Uterus (tissue), 4 donors: ENCODE measurements around the gene TMEM218. TPM values are rescaled to one million over a fixed set of nuclear protein-coding genes. Genes with fewer than 3 reads are reported as not detected.

Source experiments
- DNase-seq, 2 donors: peaks; one replicate each; pipeline ENCODE4 v3.0.0-alpha.2; 2019 to 2020
- H3K27ac ChIP-seq, 2 donors: fragments of 200-600 bp; sonication (generic); 1 replicate in 1 of 2; 2 replicates in 1 of 2; pipeline ENCODE4 v1.5.1; 2016 to 2018
- H3K27me3 ChIP-seq, 2 donors: fragments of 200-600 bp; sonication (generic); one replicate each; pipeline ENCODE4 v1.5.1; 2018 to 2019; ENCODE audit warnings: control low read depth in 1 of 2
- H3K36me3 ChIP-seq, 2 donors: fragments of 200-600 bp; sonication (generic); one replicate each; pipeline ENCODE4 v1.5.1; 2019; ENCODE audit warnings: control low read depth in 1 of 2
- H3K4me1 ChIP-seq, 2 donors: fragments of 200-600 bp; sonication (generic); one replicate each; pipeline ENCODE4 v1.5.1; 2018 to 2019; ENCODE audit warnings: control low read depth in 1 of 2
- H3K4me3 ChIP-seq, 2 donors: fragments of 200-600 bp; sonication (generic); 1 replicate in 1 of 2; 2 replicates in 1 of 2; pipeline ENCODE4 v1.5.1; 2018 to 2019; ENCODE audit warnings: mild to moderate bottlenecking in 1 of 2
- H3K9me3 ChIP-seq, 2 donors: fragments of 200-600 bp; sonication (generic); one replicate each; pipeline ENCODE4 v1.5.1; 2019; ENCODE audit warnings: control low read depth in 1 of 2
- CTCF ChIP-seq, 4 experiments: fragments of 200-600 bp in 2 of 4; fragments of 450-650 bp in 2 of 4; sonication (generic) in 2 of 4; IDR thresholded peaks; one replicate each; pipeline ENCODE4 v1.5.1; 2016 to 2019; ENCODE audit warnings: antibody characterized with exemption in 4 of 4, mild to moderate bottlenecking in 2 of 4, moderate library complexity in 1 of 4
- POLR2A ChIP-seq, 2 donors: fragments of 450-650 bp; IDR thresholded peaks; one replicate each; pipeline ENCODE4 v1.6.1; 2016; ENCODE audit warnings: antibody characterized with exemption in 2 of 2, mild to moderate bottlenecking in 1 of 2, moderate library complexity in 1 of 2
- intact Hi-C: fragments of 100-400 bp; cut with DNase I; formaldehyde crosslinking; loops from one replicate; pipeline ENCODE4 v1.15.1; 2023; ENCODE audit warnings: low total_unique reads
- total RNA-seq, 4 donors: library from RNA; depleted of rRNA in 3 of 4; stranded (reverse); fragments of >200 nt in 3 of 4; gene quantifications; one replicate each; pipeline versions ENCODE4 v1.1.0 to v1.2.4, GENCODE V29; 2014 to 2023
- donor health status: DM: yes; HTN: yes; CAD: no.

The TMEM218 gene
- total RNA-seq, 4 donors from 2014 or later, result 3.2 to 45.9 (median 12.0) TPM

GRCh38 chr11:125132071-125132470 lies 20.6 kb upstream of the TMEM218 start:
- Histone ChIP-seq H3K27me3 (no peaks in the 10 kb centered on the region), H3K4me1 (no peaks in the 10 kb centered on the region), H3K9me3 (no peaks in the 10 kb centered on the region), H3K27ac (no peak overlapping the region), H3K4me3 (no peak overlapping the region), H3K36me3 (no peaks in the 10 kb centered on the region)
- DNase-seq, result no peak
- TF ChIP-seq CTCF (IDR thresholded peaks at IDR 0.05), result no peak
- no peak for TF ChIP-seq POLR2A (IDR thresholded peaks at IDR 0.05)
- intact Hi-C loops, result no loop called here

- no peak overlapping the region for H3K27ac ChIP-seq
- DNase-seq, result no peak
- no peak overlapping the region for H3K4me3 ChIP-seq
- no peaks in the 10 kb centered on the region for H3K27me3 ChIP-seq
- H3K4me1 ChIP-seq, result no peaks in the 10 kb centered on the region
- TF ChIP-seq POLR2A (IDR thresholded peaks at IDR 0.05), result no peak
- no peak for TF ChIP-seq CTCF (IDR thresholded peaks at IDR 0.05)
- intact Hi-C loops, result no loop called here
- no peaks in the 10 kb centered on the region for H3K9me3 ChIP-seq
- H3K36me3 ChIP-seq, result no peaks in the 10 kb centered on the region
These were observed 18.0 kb upstream of the TMEM218 start for GRCh38 chr11:125129316-125129993.

- no peak for DNase-seq
- no peaks in the 10 kb centered on the region for H3K4me1 ChIP-seq
- no peaks in the 10 kb centered on the region for H3K9me3 ChIP-seq
- intact Hi-C loops, result no loop called here
- H3K4me3 ChIP-seq, result no peak overlapping the region
- H3K27ac ChIP-seq, result no peak overlapping the region
- H3K36me3 ChIP-seq, result no peaks in the 10 kb centered on the region
- TF ChIP-seq CTCF (IDR thresholded peaks at IDR 0.05) (no peak), POLR2A (IDR thresholded peaks at IDR 0.05) (no peak)
- no peaks in the 10 kb centered on the region for H3K27me3 ChIP-seq
These were observed 17.0 kb upstream of the TMEM218 start for GRCh38 chr11:125128450-125128849.

GRCh38 chr11:125124618-125124992 lies 13.2 kb upstream of the TMEM218 start:
- Histone ChIP-seq H3K36me3 (no peaks in the 10 kb centered on the region), H3K4me1 (no peaks in the 10 kb centered on the region), H3K27ac (no peak overlapping the region), H3K4me3 (no peak overlapping the region), H3K9me3 (no peaks in the 10 kb centered on the region), H3K27me3 (no peaks in the 10 kb centered on the region)
- intact Hi-C loops, result no loop called here
- no peak for DNase-seq
- TF ChIP-seq CTCF (IDR thresholded peaks at IDR 0.05) (no peak), POLR2A (IDR thresholded peaks at IDR 0.05) (no peak)

GRCh38 chr11:125123947-125124617 lies 12.7 kb upstream of the TMEM218 start:
- TF ChIP-seq POLR2A (IDR thresholded peaks at IDR 0.05) (no peak), CTCF (IDR thresholded peaks at IDR 0.05) (peak in 1 of 4 experiments; percentile 38)
- Histone ChIP-seq H3K27me3 (no peaks in the 10 kb centered on the region), H3K4me3 (no peak overlapping the region), H3K4me1 (no peaks in the 10 kb centered on the region), H3K27ac (no peak overlapping the region), H3K36me3 (no peaks in the 10 kb centered on the region), H3K9me3 (no peaks in the 10 kb centered on the region)
- peak in 1 of 2 donors; percentile 44 for DNase-seq
- intact Hi-C loops, result no loop called here
